RWPE2 (cell line): ENCODE measurements around the gene RAI1.
"Not testable (repeated sequence)": the region's sequence is repeated elsewhere in the genome, so short reads cannot be mapped to it uniquely, and the experiment has no call there.

Experiments used
- ATAC-seq: fragments of 200-7000 bp; cut with Tn5 transposase; 3 replicates; pipeline ENCODE4 v1.9.1; 2021; ENCODE audit warnings: low read depth
- DNase-seq: peaks from one replicate; pipeline ENCODE4 v3.0.0-alpha.2; 2020; ENCODE audit warnings: low spot score
- H3K27ac ChIP-seq: fragments of 450-650 bp; 2 replicates; pipeline ENCODE4 v1.5.1; 2017; ENCODE audit warnings: mild to moderate bottlenecking; ENCODE audit not compliant: poor library complexity, severe bottlenecking
- H3K27me3 ChIP-seq: fragments of 250-450 bp; sonication (Bioruptor Pico); 2 replicates; pipeline ENCODE4 v1.5.1; 2021; ENCODE audit warnings: mild to moderate bottlenecking, moderate library complexity; ENCODE audit not compliant: insufficient read depth, poor library complexity, severe bottlenecking
- H3K36me3 ChIP-seq: fragments of 250-450 bp; sonication (Bioruptor Pico); 2 replicates; pipeline ENCODE4 v1.5.1; 2020; ENCODE audit warnings: low read depth, mild to moderate bottlenecking, moderate library complexity
- H3K4me1 ChIP-seq: fragments of 250-450 bp; sonication (Bioruptor Pico); 2 replicates; pipeline ENCODE4 v1.5.1; 2021; ENCODE audit warnings: mild to moderate bottlenecking, moderate library complexity; ENCODE audit not compliant: insufficient read depth, poor library complexity, severe bottlenecking
- H3K4me3 ChIP-seq: fragments of 250-450 bp; sonication (Bioruptor Pico); 2 replicates; pipeline ENCODE4 v1.5.1; 2021; ENCODE audit warnings: mild to moderate bottlenecking, moderate library complexity; ENCODE audit not compliant: severe bottlenecking
- H3K9me3 ChIP-seq: fragments of 250-450 bp; sonication (Bioruptor Pico); 2 replicates; pipeline ENCODE4 v1.5.1; 2021; ENCODE audit warnings: mild to moderate bottlenecking, moderate library complexity; ENCODE audit not compliant: severe bottlenecking
- TF ChIP-seq, protein P1 (sequence below): fragments of 450-650 bp; IDR thresholded peaks from one replicate; pipeline ENCODE4 v1.5.1; 2017; ENCODE audit warnings: mild to moderate bottlenecking, moderate library complexity; ENCODE audit not compliant: poor library complexity, severe bottlenecking

Gene RAI1

DNA sequence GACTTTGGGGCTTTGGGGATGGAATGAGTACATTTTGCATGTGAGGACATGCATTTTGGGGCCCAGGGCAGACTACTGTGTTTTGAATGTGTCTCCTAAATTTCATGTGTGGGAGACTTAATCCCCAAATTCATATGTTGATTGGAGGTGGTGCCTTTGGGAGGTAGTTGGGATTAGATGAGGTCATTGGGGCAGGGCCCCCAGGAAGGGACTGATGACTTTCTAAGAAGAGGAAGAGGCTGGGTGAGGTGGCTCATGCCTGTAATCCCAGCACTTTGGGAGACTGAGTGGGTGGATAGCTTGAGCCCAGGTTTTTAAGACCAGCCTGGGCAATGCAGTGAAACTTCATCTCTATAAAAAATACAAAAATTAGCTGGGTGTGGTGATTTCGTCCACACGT lies 42.8 kb upstream of the RAI1 start:
- Histone ChIP-seq H3K36me3 (no peaks in the 10 kb centered on the region), H3K27ac (no peak overlapping the region), H3K4me1 (no peaks in the 10 kb centered on the region), H3K4me3 (no peak overlapping the region), H3K9me3 (no peaks in the 10 kb centered on the region), H3K27me3 (no peaks in the 10 kb centered on the region)
- no peak for ATAC-seq
- TF ChIP-seq, protein P1, sequence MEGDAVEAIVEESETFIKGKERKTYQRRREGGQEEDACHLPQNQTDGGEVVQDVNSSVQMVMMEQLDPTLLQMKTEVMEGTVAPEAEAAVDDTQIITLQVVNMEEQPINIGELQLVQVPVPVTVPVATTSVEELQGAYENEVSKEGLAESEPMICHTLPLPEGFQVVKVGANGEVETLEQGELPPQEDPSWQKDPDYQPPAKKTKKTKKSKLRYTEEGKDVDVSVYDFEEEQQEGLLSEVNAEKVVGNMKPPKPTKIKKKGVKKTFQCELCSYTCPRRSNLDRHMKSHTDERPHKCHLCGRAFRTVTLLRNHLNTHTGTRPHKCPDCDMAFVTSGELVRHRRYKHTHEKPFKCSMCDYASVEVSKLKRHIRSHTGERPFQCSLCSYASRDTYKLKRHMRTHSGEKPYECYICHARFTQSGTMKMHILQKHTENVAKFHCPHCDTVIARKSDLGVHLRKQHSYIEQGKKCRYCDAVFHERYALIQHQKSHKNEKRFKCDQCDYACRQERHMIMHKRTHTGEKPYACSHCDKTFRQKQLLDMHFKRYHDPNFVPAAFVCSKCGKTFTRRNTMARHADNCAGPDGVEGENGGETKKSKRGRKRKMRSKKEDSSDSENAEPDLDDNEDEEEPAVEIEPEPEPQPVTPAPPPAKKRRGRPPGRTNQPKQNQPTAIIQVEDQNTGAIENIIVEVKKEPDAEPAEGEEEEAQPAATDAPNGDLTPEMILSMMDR = no peak
- DNase-seq = no peak

DNA sequence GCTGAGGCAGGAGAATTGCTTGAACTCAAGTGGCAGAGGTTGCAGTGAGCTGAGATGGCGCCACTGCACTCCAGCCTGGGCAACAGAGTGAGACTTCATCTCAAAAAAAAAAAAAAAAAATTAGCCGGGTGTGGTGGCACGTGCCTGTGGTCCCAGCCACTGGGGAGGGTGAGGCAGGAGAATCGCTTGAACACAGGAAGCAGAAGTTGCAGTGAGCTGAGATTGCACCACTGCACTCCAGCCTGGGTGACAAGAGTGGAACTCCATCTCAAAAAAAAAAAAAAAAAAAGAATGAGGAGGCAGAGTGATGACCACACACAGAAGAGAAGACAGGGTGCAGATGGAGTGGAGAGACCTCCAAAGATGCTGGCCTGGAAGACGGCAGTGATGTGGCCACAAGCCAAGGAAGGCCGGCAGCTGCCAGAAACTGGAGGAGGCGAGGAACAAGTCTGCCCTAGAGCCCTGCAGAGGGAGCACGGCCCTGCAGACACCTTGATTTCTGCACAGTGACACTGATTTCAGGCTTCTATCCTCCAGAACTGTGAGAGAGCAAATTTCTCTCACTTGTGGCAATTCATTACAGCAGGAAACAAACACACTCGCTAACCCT lies 41.5 kb upstream of the RAI1 start:
- not testable (repeated sequence) for H3K36me3 ChIP-seq, H3K9me3 ChIP-seq, H3K27me3 ChIP-seq, ATAC-seq, H3K27ac ChIP-seq, H3K4me1 ChIP-seq, DNase-seq, H3K4me3 ChIP-seq

DNA sequence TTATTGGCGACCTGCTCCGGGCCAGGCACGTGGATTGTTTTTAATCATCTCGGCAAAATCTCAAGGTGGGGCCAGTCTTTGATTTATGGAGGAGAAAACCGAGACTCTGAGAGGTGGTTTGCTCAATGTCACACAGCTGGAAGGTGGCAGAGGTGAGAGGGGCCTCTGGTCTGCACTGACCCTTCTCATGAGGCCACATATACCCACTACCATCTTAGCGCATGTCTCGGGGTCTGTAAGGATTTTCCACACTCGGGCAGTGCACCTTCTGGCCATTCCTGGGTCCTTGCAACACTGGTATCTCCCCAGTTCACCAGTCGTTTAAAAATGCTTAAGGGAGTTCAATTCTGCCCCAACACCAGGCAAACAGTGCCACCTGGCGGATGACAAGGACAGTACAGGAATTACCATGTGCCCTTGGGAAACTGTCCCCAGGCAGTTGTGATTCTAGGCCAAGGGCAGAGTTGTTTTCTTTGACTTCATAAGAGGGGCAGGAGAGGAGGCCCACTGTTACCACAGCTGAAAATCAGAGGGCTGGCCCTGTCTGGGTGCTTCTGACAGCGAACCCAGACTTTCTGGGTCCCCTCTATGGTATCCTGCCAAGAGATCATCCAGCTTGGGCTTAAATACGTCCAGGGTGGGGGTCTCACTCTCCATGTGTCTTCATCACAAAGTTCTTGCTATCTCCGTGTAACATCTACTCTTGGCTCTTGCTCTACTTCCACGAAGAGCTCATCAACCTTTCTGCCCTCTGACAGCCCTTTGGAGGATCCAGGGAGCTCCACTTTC lies 39.4 kb upstream of the RAI1 start:
- Histone ChIP-seq H3K36me3 (no peaks in the 10 kb centered on the region), H3K4me1 (no peaks in the 10 kb centered on the region), H3K9me3 (no peaks in the 10 kb centered on the region), H3K27ac (no peak overlapping the region), H3K27me3 (no peaks in the 10 kb centered on the region), H3K4me3 (no peak overlapping the region)
- TF ChIP-seq, protein P1 = peak; percentile 87
- DNase-seq (no peak), ATAC-seq (peak; percentile 87)

DNA sequence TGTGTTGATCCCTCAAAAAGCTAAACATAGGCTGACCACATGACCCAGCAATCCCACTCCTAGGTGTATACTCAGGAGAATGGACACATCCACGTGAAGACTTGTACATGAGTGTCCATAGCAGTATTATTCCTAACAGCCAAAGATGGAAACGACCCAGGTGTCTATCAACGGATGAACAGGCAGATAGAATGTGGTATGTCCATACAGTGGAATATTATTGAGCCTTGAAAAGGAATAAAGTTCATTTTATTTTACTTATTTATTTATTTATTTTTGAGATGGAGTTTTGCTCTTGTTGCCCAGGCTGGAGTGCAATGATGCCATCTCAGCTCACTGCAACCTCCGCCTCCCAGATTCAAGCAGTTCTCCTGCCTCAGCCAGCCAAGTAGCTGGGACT lies 36.1 kb upstream of the RAI1 start:
- H3K27ac ChIP-seq, H3K4me3 ChIP-seq, DNase-seq, ATAC-seq, H3K4me1 ChIP-seq, H3K9me3 ChIP-seq, H3K27me3 ChIP-seq, H3K36me3 ChIP-seq: not testable (repeated sequence)

DNA sequence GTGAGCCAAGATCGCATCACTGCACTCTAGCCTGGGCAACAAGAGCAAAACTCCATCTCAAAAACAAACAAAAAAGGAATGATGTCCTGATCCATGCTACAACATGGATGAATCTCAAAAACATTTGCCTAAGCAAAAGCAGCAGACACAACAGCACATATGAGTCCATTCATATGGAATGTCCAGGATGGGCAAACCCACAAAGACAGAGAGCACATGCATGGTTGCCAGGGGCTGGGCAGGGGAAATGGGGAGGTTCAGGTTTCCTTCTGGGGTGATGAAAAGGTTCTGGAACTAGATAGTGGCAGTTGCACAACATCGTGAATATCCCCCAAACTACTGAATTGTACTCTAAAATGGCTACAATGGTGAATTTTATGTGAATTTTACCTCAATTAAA lies 35.3 kb upstream of the RAI1 start:
- H3K4me3 ChIP-seq = no peak overlapping the region
- TF ChIP-seq, protein P1 = no peak

More for the DNA sequence above, 35.3 kb upstream of the RAI1 start:
- ATAC-seq (0 out of 3 replicates have a peak, but pooled peaks have one; percentile 23), DNase-seq (no peak)
- H3K36me3 ChIP-seq = no peaks in the 10 kb centered on the region
- no peaks in the 10 kb centered on the region for H3K27me3 ChIP-seq
- H3K9me3 ChIP-seq = no peaks in the 10 kb centered on the region
- no peak overlapping the region for H3K27ac ChIP-seq
- no peaks in the 10 kb centered on the region for H3K4me1 ChIP-seq
